Astrocyte of the cerebellum (primary cell): Measurements from ENCODE around the gene SRCAP.
"Not testable (repeated sequence)": the region's sequence is repeated elsewhere in the genome, so short reads cannot be mapped to it uniquely, and the experiment has no call there.

Experiments
- DNase-seq: peaks from one replicate; pipeline ENCODE4 v3.0.0-alpha.2; 2011; ENCODE audit warnings: low read depth
- H3K4me3 ChIP-seq: 2 replicates; pipeline ENCODE4 v1.5.1; 2011; ENCODE audit warnings: mild to moderate bottlenecking, low read depth, low read length, moderate library complexity
- CTCF ChIP-seq: IDR thresholded peaks from 2 replicates; pipeline ENCODE4 v1.5.1; 2012; ENCODE audit warnings: low read length, low read depth, moderate library complexity, mild to moderate bottlenecking; ENCODE audit errors: missing control alignments
- in situ Hi-C: cut with HindIII; loops from 2 replicates; pipeline ENCODE4 v1.10.0; 2017; ENCODE audit warnings: low sequenced_read_pairs

The SRCAP gene

GRCh38 chr16:30678586-30678970 is 20.4 kb upstream of the SRCAP start:
- in situ Hi-C loops: no loop called here
- DNase-seq: no peak
- H3K4me3 ChIP-seq: no peak overlapping the region
- no peak for TF ChIP-seq CTCF

GRCh38 chr16:30680326-30680725 is 18.6 kb upstream of the SRCAP start:
- no peak overlapping the region for H3K4me3 ChIP-seq
- in situ Hi-C loops: no loop called here
- no peak for DNase-seq
- TF ChIP-seq CTCF: no peak

DNA sequence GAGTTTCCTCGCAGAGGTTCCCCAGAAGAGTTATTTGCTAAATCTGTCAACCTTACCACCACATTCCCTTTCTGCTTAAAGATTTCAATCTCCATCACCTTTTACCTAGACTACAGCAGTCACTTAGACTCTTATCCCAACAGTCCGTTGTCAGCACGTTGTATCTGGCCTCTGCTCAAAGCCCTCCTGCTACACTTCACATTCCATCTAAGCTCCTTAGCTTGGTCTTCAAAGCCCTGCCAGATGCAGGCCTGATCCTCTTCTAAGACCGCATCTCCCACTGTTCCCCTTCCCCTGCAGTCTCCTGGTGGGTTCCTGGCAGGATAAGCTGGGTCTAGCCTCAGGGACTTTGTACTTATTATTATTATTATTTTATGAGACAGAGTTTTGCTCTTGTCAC is 10.3 kb upstream of the SRCAP start:
- in situ Hi-C loops: no loop called here
- TF ChIP-seq CTCF: no peak
- H3K4me3 ChIP-seq: no peak overlapping the region

DNA sequence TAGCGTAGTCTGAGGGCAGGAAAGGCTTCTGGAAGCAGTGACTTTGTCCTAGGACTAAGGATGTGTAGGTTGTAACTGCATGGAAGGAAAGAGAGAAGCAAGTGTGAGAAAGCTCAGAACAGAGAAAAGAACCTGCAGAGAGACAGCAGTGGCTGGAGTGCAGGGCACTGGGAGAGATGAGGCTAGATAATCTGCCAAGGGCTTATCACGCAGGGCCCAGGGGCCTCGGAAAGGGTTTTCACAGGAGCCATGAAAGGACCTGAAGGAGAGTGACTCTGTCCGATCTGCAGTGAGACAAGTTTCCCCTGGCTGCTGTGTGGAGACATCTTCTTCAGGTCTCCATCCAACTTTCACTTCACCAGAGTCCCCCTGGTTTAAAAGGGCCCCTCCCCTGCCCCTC is 7.1 kb upstream of the SRCAP start:
- in situ Hi-C loops: loop anchor here (5.0 kb wide), 1 partner anchor 60 kb away; no protein-coding TSS in a partner anchor
- DNase-seq: no peak
- no peak overlapping the region for H3K4me3 ChIP-seq
- no peak for TF ChIP-seq CTCF

More for the DNA sequence above, 10.3 kb upstream of the SRCAP start:
- DNase-seq: no peak

DNA sequence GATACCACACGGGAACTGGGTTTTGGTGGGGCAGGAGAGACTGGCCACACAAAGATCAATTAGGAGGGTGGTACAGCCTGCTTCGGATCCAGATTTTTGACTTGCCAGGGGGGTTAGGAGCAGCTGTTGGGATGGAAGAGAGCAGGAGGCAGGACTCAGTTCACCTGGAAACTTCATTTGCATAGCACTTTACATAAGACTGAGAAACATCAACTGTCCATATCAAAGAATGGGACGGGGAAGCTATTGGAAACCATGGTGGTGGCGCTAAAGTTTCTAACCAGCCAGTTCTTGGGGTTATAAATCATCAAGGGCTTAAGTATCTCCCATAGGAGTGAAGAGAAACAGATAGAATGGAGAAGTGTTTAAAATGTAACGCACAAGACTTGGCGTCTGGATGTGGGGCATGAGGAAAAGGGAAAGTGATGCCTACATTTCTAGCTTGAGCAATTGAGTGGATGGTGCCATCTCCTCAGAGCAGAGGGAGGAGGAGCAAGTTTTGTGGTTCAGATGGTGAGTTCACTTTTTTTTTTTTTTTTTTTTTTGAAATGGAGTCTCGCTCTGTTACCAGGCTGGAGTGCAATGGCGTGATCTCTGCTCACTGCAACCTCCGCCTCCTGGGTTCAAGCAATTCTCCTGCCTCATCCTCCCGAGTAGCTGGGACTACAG is 6.4 kb upstream of the SRCAP start:
- DNase-seq: no peak
- no peak for TF ChIP-seq CTCF
- in situ Hi-C loops: loop anchor here (5.0 kb wide), 1 partner anchor 60 kb away; no protein-coding TSS in a partner anchor
- H3K4me3 ChIP-seq: no peak overlapping the region

DNA sequence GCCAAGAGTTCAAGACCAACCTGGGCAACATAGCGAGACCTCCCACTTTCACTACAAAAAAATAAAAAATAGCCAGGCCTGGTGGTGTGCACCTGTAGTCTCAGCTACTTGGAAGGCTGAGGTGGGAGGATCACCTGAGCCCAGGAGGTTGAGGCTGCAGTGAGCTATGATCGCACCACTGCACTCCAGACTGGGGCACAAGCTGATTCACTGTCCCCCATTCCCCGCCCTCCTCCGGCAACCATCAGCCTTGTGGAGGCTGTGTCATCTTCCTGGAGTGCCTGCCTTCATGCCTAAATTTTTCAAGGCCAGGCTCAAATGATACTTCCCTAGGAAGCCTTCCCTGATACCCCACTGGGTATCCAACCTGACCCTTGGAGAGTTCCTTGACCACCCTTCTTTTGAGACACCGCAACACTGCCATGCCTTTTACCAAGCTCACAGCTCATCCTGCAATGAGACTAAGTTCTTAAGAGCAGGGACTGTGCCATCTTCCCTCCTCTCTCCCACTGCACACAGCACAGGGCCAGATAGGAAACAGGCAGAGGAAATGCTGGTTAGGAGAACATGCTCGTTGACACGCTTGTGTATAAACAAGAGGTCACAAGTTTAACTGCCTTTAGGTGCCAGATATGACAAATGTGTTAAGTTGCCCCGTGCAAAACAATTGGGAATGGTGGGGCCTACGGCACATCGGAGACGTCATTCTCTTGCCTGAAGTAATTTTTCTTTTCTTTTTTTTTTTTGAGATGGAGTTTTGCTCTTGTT is 3.9 kb upstream of the SRCAP start:
- no peak overlapping the region for H3K4me3 ChIP-seq
- in situ Hi-C loops: loop anchor here (5.0 kb wide), 1 partner anchor 57 kb away; no protein-coding TSS in a partner anchor
- no peak for DNase-seq
- TF ChIP-seq CTCF: no peak

DNA sequence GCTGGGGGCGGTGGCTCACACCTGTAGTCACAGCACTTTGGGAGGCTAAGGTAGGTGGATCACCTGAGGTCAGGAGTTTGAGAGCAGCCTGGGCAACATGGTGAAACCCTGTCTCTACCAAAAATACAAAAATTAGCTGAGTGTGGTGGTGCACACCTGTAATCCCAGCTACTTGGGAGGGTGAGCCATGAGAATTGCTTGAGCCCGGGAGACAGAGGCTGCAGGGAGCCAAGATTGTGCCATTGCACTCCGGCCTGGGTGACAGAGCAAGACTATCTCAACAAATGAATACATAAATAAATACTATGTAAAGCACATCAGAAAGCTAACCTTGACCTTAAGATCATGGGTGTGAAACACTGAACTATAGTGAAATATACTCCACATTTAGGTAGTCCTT is 2.3 kb upstream of the SRCAP start:
- H3K4me3 ChIP-seq, DNase-seq, in situ Hi-C loops: not testable (repeated sequence)
